ENCODE data around the gene SEMA7A.
A peak's percentile ranks its signal among the peaks of the same experiment; 100 is the strongest.

Gene SEMA7A

GRCh38 chr15:74429781-74430400 lies 3.9 kb downstream of the SEMA7A start:
- Histone ChIP-seq H4K20me1 (ENCODE audit: control insufficient read depth, insufficient read depth, low read depth, low read length) (peaks cover 26% of the 10 kb centered on the region), H3K27me3 (ENCODE audit: control insufficient read depth, low read length) (peaks cover 96% of the 10 kb centered on the region), H3K27ac (ENCODE audit: low read depth, low read length) (no peak overlapping the region), H3F3A (ENCODE audit: control insufficient read depth, insufficient read depth) (no peaks in the 10 kb centered on the region), H3K9me2 (replicated peaks; ENCODE audit: control insufficient read depth, low read length) (no peaks in the 10 kb centered on the region), H3K4me2 (ENCODE audit: low read length) (no peak overlapping the region), H3K36me3 (ENCODE audit: control insufficient read depth, low read length) (no peaks in the 10 kb centered on the region), H3K79me2 (ENCODE audit: control insufficient read depth, low read length) (no peaks in the 10 kb centered on the region), H3K4me3 (ENCODE audit: low read length) (no peak overlapping the region), H3K9me3 (ENCODE audit: control insufficient read depth, insufficient read depth, low read length) (no peaks in the 10 kb centered on the region), H3K4me1 (ENCODE audit: control insufficient read depth, low read length) (peaks cover 29% of the 10 kb centered on the region)
- TF ChIP-seq CTCF (IDR thresholded peaks at IDR 0.05; ENCODE audit: low read depth, low read length, poor library complexity, severe bottlenecking) (no peak), EZH2phosphoT487 (IDR thresholded peaks at IDR 0.05; ENCODE audit: borderline replicate concordance, low read length) (0 out of 2 replicates have a peak, but pooled peaks have one; percentile 27)

GRCh38 chr15:74428970-74429780 lies 4.6 kb downstream of the SEMA7A start:
- H3K79me2 ChIP-seq (ENCODE audit: control insufficient read depth, low read length): no peaks in the 10 kb centered on the region
- no peaks in the 10 kb centered on the region for H3K9me3 ChIP-seq (ENCODE audit: control insufficient read depth, insufficient read depth, low read length)
- no peak; the same call in 1 of the 2 replicates for TF ChIP-seq EZH2phosphoT487 (IDR thresholded peaks at IDR 0.05; ENCODE audit: borderline replicate concordance, low read length)
- peak; percentile 6 for TF ChIP-seq CTCF (IDR thresholded peaks at IDR 0.05; ENCODE audit: low read depth, low read length, poor library complexity, severe bottlenecking)
- H4K20me1 ChIP-seq (ENCODE audit: control insufficient read depth, insufficient read depth, low read depth, low read length): peaks cover 23% of the 10 kb centered on the region
- H3K27ac ChIP-seq (ENCODE audit: low read depth, low read length): no peak overlapping the region
- H3K9me2 ChIP-seq (replicated peaks; ENCODE audit: control insufficient read depth, low read length): no peaks in the 10 kb centered on the region
- no peaks in the 10 kb centered on the region for H3F3A ChIP-seq (ENCODE audit: control insufficient read depth, insufficient read depth)
- no peak overlapping the region for H3K4me2 ChIP-seq (ENCODE audit: low read length)
- H3K4me3 ChIP-seq (ENCODE audit: low read length): no peak overlapping the region
- peaks cover 96% of the 10 kb centered on the region for H3K27me3 ChIP-seq (ENCODE audit: control insufficient read depth, low read length)
- H3K36me3 ChIP-seq (ENCODE audit: control insufficient read depth, low read length): no peaks in the 10 kb centered on the region
- peaks cover 26% of the 10 kb centered on the region for H3K4me1 ChIP-seq (ENCODE audit: control insufficient read depth, low read length)

- Histone ChIP-seq H3K4me3 (ENCODE audit: low read length) (no peak overlapping the region), H3K9me2 (replicated peaks; ENCODE audit: control insufficient read depth, low read length) (no peaks in the 10 kb centered on the region), H3K27me3 (ENCODE audit: control insufficient read depth, low read length) (peaks cover 97% of the 10 kb centered on the region), H3K4me1 (ENCODE audit: control insufficient read depth, low read length) (peaks cover 18% of the 10 kb centered on the region), H3F3A (ENCODE audit: control insufficient read depth, insufficient read depth) (no peaks in the 10 kb centered on the region), H3K79me2 (ENCODE audit: control insufficient read depth, low read length) (no peaks in the 10 kb centered on the region), H3K4me2 (ENCODE audit: low read length) (no peak overlapping the region), H3K9me3 (ENCODE audit: control insufficient read depth, insufficient read depth, low read length) (no peaks in the 10 kb centered on the region), H4K20me1 (ENCODE audit: control insufficient read depth, insufficient read depth, low read depth, low read length) (peaks cover 23% of the 10 kb centered on the region), H3K27ac (ENCODE audit: low read depth, low read length) (no peak overlapping the region), H3K36me3 (ENCODE audit: control insufficient read depth, low read length) (no peaks in the 10 kb centered on the region)
- TF ChIP-seq CTCF (IDR thresholded peaks at IDR 0.05; ENCODE audit: low read depth, low read length, poor library complexity, severe bottlenecking): no peak
- TF ChIP-seq EZH2phosphoT487 (IDR thresholded peaks at IDR 0.05; ENCODE audit: borderline replicate concordance, low read length): no peak
These were observed 5.3 kb downstream of the SEMA7A start for GRCh38 chr15:74428442-74428787.
